ENCODE measurements around the gene PCARE.

DNA sequence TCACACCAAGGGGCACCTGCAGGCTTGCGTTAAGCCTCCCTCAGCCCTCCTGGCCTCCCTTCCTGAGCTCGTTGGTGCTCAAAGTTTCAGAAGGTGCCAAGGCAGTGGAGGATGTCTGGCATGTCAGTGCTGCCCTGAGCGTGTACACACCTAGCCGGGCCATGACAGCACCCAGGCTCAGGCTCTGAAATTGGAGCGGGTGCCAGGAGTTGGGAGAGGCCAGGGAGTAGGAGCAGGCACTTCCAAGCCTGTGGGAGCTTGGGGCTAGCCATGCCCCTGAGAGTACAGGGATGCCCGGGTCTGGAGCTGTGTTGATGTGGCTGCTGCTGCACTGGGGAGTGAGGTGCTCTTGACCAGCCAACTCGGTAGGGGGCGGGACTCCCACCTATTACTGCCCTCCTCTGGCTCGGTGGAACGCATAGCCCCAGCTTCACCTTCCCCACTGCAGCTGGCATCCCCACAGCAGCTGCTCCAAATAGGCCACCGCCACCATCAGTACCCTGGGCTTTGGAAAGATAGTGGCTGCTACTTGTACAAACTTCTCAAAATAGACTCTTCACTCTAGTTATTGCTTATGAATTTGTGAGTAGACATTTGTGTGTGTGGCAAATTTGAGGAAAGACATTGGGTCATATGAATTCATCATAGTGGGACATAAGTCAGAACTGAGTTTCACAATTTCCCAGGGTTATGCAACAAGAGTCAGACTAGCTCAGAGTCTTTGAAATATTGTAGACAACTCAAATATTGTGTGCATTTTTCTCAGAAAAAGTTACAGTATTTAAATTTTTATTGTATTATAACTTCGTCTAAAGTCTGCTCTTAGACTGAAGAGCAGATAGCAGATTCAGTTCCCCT, 6.8 kb upstream of the PCARE start:
- TF ChIP-seq CTCF (IDR thresholded peaks at IDR 0.05) (no peak), POLR2AphosphoS5 (IDR thresholded peaks at IDR 0.05; ENCODE audit: low read depth, low read length) (no peak)
- TF ChIP-seq, protein P1, sequence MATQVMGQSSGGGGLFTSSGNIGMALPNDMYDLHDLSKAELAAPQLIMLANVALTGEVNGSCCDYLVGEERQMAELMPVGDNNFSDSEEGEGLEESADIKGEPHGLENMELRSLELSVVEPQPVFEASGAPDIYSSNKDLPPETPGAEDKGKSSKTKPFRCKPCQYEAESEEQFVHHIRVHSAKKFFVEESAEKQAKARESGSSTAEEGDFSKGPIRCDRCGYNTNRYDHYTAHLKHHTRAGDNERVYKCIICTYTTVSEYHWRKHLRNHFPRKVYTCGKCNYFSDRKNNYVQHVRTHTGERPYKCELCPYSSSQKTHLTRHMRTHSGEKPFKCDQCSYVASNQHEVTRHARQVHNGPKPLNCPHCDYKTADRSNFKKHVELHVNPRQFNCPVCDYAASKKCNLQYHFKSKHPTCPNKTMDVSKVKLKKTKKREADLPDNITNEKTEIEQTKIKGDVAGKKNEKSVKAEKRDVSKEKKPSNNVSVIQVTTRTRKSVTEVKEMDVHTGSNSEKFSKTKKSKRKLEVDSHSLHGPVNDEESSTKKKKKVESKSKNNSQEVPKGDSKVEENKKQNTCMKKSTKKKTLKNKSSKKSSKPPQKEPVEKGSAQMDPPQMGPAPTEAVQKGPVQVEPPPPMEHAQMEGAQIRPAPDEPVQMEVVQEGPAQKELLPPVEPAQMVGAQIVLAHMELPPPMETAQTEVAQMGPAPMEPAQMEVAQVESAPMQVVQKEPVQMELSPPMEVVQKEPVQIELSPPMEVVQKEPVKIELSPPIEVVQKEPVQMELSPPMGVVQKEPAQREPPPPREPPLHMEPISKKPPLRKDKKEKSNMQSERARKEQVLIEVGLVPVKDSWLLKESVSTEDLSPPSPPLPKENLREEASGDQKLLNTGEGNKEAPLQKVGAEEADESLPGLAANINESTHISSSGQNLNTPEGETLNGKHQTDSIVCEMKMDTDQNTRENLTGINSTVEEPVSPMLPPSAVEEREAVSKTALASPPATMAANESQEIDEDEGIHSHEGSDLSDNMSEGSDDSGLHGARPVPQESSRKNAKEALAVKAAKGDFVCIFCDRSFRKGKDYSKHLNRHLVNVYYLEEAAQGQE (IDR thresholded peaks at IDR 0.05; ENCODE audit: insufficient read depth in 1 of 2, low read depth in 2 of 2, low read length in 1 of 2): no peak
